GM21390 (cell line): ENCODE data around the gene RALA.
"Not testable (repeated sequence)": the region's sequence is repeated elsewhere in the genome, so short reads cannot be mapped to it uniquely, and the experiment has no call there.

ENCODE experiments used
- ATAC-seq: cut with Tn5 transposase; IDR thresholded peaks from one replicate; pipeline ENCODE4 v1.9.1; 2021; ENCODE audit not compliant: unreplicated experiment

The RALA gene

GRCh38 chr7:39679874-39680273, 56.5 kb downstream of the RALA start:
- ATAC-seq = not testable (repeated sequence)

GRCh38 chr7:39681887-39682441, 58.6 kb downstream of the RALA start:
- no peak for ATAC-seq

DNA sequence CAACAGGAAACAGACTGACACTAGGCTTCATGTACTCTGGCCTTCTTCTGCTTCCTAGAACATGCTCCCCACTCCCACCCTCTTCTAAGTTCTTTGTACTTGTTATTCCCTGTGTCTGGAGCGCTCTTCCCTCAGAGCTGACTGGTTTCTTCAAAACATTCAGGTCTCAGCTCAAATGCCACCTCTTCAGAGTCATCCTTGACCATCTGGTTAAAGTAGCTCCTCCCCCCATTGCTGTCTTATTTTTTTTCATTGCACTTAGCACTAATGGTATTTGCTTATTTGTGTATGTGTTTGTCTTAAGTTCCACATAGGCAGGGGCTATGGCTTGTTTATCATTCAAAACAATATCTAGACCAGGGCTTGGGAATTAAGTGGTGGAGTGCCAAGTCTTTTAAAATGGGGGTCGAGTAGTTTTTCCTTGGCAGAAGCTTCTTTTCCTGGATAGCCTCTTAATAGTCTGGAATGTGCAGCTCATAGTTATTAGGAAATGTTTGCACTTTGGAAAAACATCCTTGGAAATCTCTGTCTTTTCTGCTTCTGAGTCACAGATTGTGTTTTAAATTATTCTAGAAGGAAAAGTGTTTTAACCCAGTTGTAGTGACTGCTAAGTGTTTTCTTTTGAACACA, 60.0 kb downstream of the RALA start:
- ATAC-seq = no peak

DNA sequence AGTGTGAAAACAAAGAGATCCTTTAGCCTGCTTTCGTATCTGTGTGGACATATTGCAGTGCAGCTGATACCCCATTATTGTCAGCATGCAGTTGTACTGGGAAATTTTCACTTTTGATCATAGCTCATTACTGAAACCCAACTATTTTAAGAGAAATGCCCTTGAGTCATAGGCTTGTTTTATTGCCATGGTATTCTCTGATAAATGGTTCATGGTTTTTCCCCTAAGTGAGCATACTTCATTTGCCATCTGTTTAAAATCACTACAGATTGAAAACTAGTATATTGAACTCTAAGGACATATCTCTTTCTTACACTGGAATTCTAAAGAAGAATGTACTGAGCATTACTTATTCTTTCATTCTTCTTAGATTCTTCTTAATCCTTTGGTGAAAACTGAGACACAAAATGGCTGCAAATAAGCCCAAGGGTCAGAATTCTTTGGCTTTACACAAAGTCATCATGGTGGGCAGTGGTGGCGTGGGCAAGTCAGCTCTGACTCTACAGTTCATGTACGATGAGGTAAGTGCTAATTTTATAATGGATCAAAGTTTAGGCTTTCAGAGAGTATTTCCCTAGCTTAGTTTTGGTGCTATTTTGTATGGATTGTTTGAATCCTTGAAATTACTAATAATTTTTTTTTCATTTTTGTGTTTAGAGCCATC, 63.0 kb downstream of the RALA start:
- peak; percentile 82 for ATAC-seq

GRCh38 chr7:39688611-39689480, 65.5 kb downstream of the RALA start:
- no peak for ATAC-seq

DNA sequence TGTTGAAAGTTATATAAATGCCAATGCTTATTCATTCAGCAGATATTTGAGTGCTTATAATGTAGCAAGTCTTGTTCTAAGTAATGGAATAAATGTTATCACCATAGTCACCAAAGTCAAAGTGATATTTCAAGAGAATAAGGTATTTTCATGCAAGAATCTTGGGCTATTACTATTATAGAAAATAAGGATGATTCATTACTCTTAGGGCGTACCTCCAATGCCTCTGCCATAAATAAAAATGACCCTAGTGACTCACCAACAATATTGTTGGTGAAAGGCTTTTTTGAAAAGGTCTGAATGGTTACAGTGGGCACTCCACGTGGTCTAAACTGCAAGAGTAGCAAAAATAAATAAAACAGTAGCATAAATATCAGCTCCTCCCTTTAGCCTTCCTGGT, 68.4 kb downstream of the RALA start:
- no peak for ATAC-seq

- ATAC-seq = not testable (repeated sequence)
Observed at GRCh38 chr7:39693086-39693485, 69.7 kb downstream of the RALA start.

GRCh38 chr7:39693812-39694211, 70.4 kb downstream of the RALA start:
- no peak for ATAC-seq

DNA sequence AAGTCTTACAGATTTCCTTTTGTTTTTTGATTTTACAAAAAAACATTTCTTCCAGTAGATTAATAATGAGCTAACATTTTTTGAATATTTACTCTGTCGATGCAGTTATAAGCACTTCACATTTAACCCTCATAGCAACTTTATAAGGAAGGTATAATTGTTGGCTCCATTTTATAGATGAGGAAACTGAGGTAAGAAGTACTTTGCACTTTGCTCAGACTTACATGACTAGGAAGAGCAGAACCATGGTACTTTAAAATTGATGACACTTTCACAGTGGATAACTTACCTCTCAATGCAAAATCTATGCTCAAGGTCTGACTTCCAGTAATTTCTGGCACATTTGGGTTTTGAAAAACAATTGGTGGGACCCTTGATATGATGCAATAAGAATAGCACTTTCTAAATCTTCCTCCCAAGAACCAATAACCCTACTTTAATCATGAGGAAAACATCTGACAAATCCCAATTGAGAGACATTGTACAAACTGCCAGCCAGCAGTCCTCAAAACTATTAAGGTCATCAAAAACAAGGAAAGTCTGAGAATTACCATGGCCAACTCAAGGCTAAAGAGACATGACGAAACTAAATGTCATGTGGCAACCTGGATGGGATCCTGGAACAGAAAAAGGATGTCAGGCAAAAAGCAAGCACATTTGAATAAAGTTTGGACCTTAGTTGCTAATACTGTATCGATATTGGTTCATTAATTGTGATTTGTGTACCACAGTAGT, 72.6 kb downstream of the RALA start:
- no peak for ATAC-seq

DNA sequence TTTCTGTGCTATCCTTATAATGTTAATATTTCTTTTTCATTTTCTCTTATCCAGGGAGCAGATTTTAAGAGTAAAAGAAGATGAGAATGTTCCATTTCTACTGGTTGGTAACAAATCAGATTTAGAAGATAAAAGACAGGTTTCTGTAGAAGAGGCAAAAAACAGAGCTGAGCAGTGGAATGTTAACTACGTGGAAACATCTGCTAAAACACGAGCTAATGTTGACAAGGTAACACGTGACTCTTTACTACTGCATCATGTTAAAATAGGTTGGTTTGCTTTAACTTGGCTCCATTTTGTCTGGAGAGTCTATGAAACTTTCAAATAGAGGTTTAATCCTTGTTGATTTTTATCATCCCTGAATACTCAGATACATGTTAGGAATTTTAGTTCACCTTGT, 73.3 kb downstream of the RALA start:
- ATAC-seq = no peak

GRCh38 chr7:39697483-39697882, 74.1 kb downstream of the RALA start:
- no peak for ATAC-seq

GRCh38 chr7:39700165-39700564, 76.8 kb downstream of the RALA start:
- ATAC-seq = no peak

- ATAC-seq = no peak
Observed at GRCh38 chr7:39700932-39701331, 77.6 kb downstream of the RALA start.

- no peak for ATAC-seq
Observed at GRCh38 chr7:39702133-39702532, 78.8 kb downstream of the RALA start.

- ATAC-seq = no peak
Observed at GRCh38 chr7:39703144-39703543, 79.8 kb downstream of the RALA start.

DNA sequence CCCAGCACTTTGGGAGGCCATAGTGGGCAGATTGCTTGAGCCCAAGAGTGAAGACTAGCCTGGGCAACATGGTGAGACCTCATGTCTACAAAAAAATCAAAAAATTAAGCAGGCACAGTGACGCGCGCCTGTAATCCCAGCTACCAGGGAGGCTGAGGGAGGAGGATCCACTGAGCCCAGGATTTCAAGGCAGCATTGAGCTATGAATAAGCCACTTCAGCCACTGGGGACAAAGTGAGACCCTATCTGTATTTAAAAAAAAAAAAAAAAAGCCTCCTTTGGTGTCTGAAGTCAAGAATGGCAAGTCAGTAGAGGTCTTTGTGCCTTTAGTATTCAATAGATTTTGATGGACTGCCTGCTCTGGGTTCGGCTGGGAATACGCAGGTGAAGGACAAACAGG, 85.7 kb downstream of the RALA start:
- ATAC-seq = no peak

DNA sequence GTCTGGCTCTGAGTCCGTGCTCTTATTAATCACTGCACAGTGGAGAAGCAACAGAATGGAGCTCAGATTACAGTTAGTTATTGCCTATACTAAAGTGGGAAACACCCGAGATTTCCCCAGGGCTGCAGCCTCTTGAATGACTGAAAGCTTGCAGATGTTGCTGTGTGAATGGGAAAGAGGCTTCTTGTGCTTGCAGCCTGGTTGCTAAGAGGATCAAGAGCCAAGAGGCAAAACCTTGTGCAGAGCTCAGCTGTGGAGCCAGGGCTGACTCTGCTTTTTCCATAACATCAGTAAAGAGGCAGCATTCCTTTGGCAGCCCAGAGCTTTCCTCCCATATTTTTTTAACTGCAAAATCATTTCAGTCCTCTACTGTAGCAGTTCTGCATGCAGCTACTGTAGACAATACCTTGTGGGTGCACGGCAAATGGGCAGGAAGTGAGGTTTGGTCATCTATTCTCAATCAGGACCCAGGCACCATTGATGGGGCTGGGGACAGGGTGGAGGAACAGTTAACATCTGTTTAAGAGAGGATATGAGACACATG, 86.5 kb downstream of the RALA start:
- peak; percentile 64 for ATAC-seq

DNA sequence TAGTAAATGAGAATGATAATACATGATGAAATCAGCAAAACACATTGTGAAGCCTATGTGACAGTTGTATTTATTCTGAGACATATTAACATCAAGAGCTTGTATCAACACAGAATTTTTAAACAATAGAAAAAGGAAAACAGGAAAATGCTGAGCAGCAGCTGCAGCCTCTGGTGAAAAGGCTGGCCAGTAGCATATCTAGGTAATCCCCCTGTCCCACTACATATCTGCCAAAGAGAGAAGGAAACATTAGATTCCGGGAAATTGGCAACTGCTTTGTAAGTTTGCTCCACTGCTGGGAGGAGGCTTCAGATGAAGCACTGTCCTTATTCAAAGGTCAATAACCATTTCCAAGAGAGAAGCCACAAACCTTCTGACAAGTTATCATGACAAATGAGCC, 89.4 kb downstream of the RALA start:
- ATAC-seq = no peak

DNA sequence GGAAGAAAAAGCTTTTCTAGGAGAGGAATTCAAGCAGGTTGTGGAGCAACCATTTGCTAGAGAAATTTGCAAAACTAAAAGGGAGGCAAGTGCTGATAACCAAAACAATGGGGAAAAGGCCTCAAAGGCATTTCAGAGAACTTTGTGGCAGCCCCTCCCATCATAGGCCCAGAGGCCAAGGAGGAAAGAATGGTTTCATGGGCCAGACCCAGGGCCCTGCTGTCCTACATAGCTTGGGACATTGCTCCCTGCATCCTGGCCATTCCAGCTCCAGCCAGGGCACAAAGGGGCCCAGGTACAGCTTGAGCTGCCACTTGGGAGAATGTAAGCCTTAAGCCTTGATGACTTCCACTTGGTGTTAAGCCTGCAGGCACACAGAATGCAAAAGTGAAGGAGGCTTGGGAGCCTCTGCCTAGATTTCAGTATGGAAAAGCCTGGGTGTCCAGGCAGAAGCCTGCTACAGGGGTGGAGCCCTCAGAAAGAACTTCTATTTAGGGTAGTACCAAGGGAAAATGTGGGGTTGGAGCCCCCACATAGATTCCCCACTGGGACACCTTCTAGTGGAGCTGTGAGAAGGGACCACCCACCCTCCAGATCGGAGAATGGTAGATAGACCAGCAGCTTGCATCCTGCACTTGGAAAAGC, 91.2 kb downstream of the RALA start:
- ATAC-seq = no peak

GRCh38 chr7:39720586-39720985, 97.2 kb downstream of the RALA start:
- no peak for ATAC-seq
